C4-2B (cell line): ENCODE results near the gene ZNF547.

ENCODE experiments used
- CTCF ChIP-seq: fragments of 450-650 bp; conservative IDR thresholded peaks from 2 replicates; pipeline ENCODE4 v1.5.1; 2017; ENCODE audit warnings: mild to moderate bottlenecking
- ZFX ChIP-seq: fragments of 450-650 bp; IDR thresholded peaks from 2 replicates; pipeline ENCODE4 v1.6.1; 2017

GRCh38 chr19:57355916-57356315 is 7.4 kb upstream of the ZNF547 start:
- TF ChIP-seq CTCF (no peak), ZFX (no peak)
